Measurements from ENCODE around the gene TSPAN18.

TSPAN18 gene

GRCh38 chr11:44940835-44941234 lies 214.1 kb downstream of the TSPAN18 start:
- Histone ChIP-seq H3K4me3 (ENCODE audit: low read depth, low read length, poor library complexity, severe bottlenecking) (no peak overlapping the region), H3F3A (ENCODE audit: insufficient read depth, low read length) (no peaks in the 10 kb centered on the region), H3K4me2 (ENCODE audit: low read length) (no peak overlapping the region), H3K9me3 (ENCODE audit: low read length) (no peaks in the 10 kb centered on the region), H3K79me2 (ENCODE audit: insufficient read depth, low read length) (no peaks in the 10 kb centered on the region), H3K27me3 (ENCODE audit: insufficient read depth, low read length) (no peaks in the 10 kb centered on the region; the same call in 1 of the 2 replicates), H3K27ac (ENCODE audit: low read depth, low read length, poor library complexity, severe bottlenecking) (no peak overlapping the region), H3K4me1 (ENCODE audit: insufficient read depth, low read length, severe bottlenecking) (peaks cover 8% of the 10 kb centered on the region), H2AFZ (ENCODE audit: low read length) (no peak overlapping the region), H3K36me3 (ENCODE audit: insufficient read depth, low read length) (no peaks in the 10 kb centered on the region), H3K9me2 (ENCODE audit: low read depth, low read length) (no peaks in the 10 kb centered on the region), H3K9ac (ENCODE audit: low read length) (no peak overlapping the region), H4K20me1 (ENCODE audit: insufficient read depth, low read length) (no peaks in the 10 kb centered on the region)
- TF ChIP-seq EZH2 (IDR thresholded peaks at IDR 0.05; ENCODE audit: borderline replicate concordance, low read length): no peak

- Histone ChIP-seq H2AFZ (ENCODE audit: low read length) (no peak overlapping the region), H3K4me2 (ENCODE audit: low read length) (no peak overlapping the region), H3F3A (ENCODE audit: insufficient read depth, low read length) (no peaks in the 10 kb centered on the region), H3K27ac (ENCODE audit: low read depth, low read length, poor library complexity, severe bottlenecking) (no peak overlapping the region), H3K9me2 (ENCODE audit: low read depth, low read length) (no peaks in the 10 kb centered on the region), H3K27me3 (ENCODE audit: insufficient read depth, low read length) (no peaks in the 10 kb centered on the region; the same call in 1 of the 2 replicates), H3K36me3 (ENCODE audit: insufficient read depth, low read length) (no peaks in the 10 kb centered on the region), H3K9ac (ENCODE audit: low read length) (no peak overlapping the region), H3K79me2 (ENCODE audit: insufficient read depth, low read length) (no peaks in the 10 kb centered on the region), H3K9me3 (ENCODE audit: low read length) (no peaks in the 10 kb centered on the region), H3K4me3 (ENCODE audit: low read depth, low read length, poor library complexity, severe bottlenecking) (no peak overlapping the region), H4K20me1 (ENCODE audit: insufficient read depth, low read length) (no peaks in the 10 kb centered on the region), H3K4me1 (ENCODE audit: insufficient read depth, low read length, severe bottlenecking) (peaks cover 8% of the 10 kb centered on the region)
- TF ChIP-seq CTCF (IDR thresholded peaks at IDR 0.05; ENCODE audit: low read length): no peak
- TF ChIP-seq EZH2 (IDR thresholded peaks at IDR 0.05; ENCODE audit: borderline replicate concordance, low read length): no peak
Measured at GRCh38 chr11:44941259-44942021, 214.7 kb downstream of the TSPAN18 start.

GRCh38 chr11:44942029-44942955 lies 215.5 kb downstream of the TSPAN18 start:
- H3K9me2 ChIP-seq (ENCODE audit: low read depth, low read length): no peaks in the 10 kb centered on the region
- H3K36me3 ChIP-seq (ENCODE audit: insufficient read depth, low read length): no peaks in the 10 kb centered on the region
- TF ChIP-seq EZH2 (IDR thresholded peaks at IDR 0.05; ENCODE audit: borderline replicate concordance, low read length): no peak
- no peak for TF ChIP-seq CTCF (IDR thresholded peaks at IDR 0.05; ENCODE audit: low read length)
- H3K4me3 ChIP-seq (ENCODE audit: low read depth, low read length, poor library complexity, severe bottlenecking): no peak overlapping the region
- no peaks in the 10 kb centered on the region; the same call in none of the 2 replicates for H3K27me3 ChIP-seq (ENCODE audit: insufficient read depth, low read length)
- H3K4me1 ChIP-seq (ENCODE audit: insufficient read depth, low read length, severe bottlenecking): peaks cover 8% of the 10 kb centered on the region
- H3K4me2 ChIP-seq (ENCODE audit: low read length): no peak overlapping the region
- no peak overlapping the region for H3K27ac ChIP-seq (ENCODE audit: low read depth, low read length, poor library complexity, severe bottlenecking)
- no peaks in the 10 kb centered on the region for H3K79me2 ChIP-seq (ENCODE audit: insufficient read depth, low read length)
- no peak overlapping the region for H2AFZ ChIP-seq (ENCODE audit: low read length)
- no peaks in the 10 kb centered on the region for H3K9me3 ChIP-seq (ENCODE audit: low read length)
- H3K9ac ChIP-seq (ENCODE audit: low read length): no peak overlapping the region
- H3F3A ChIP-seq (ENCODE audit: insufficient read depth, low read length): no peaks in the 10 kb centered on the region
- H4K20me1 ChIP-seq (ENCODE audit: insufficient read depth, low read length): no peaks in the 10 kb centered on the region

Measured in OCI-LY1 (cell line).